IMR-90 (cell line): ENCODE results near the gene DCDC1. TPM values are rescaled to one million over a fixed set of nuclear protein-coding genes. Genes with fewer than 3 reads are reported as not detected.

ENCODE experiments used
- ATAC-seq: fragments of 200-7000 bp; cut with Tn5 transposase; 2 replicates; pipeline ENCODE4 v1.9.1; 2020; ENCODE audit warnings: low read depth, mild to moderate bottlenecking, moderate library complexity
- BruUV-seq: library from RNA; stranded (reverse); fragments of 400-500 nt; replicated peaks from 2 replicates; lab custom pipeline; 2021; lab: Mats Ljungman, UMichigan
- CTCF ChIA-PET: fragments of 300-600 bp; formaldehyde crosslinking; extraction: SDS; loops from one replicate; lab custom pipeline; 2021; ENCODE audit warnings: antibody characterized with exemption; lab: Yijun Ruan, JAX
- POLR2A ChIA-PET: fragments of 300-600 bp; sonication (Branson Sonifier 250); formaldehyde crosslinking; loops from one replicate; lab custom pipeline; 2022; ENCODE audit warnings: antibody characterized with exemption; ENCODE audit not compliant: unreplicated experiment; lab: Charles Lee
- DNase-seq: peaks from one replicate; pipeline ENCODE4 v3.0.0; 2013
- H2AFZ ChIP-seq: replicated peaks from 2 replicates; pipeline ENCODE3; 2013; ENCODE audit warnings: low read length, mild to moderate bottlenecking; ENCODE audit not compliant: poor library complexity
- H2AK5ac ChIP-seq: 2 replicates; pipeline ENCODE4 v1.6.1; 2013; ENCODE audit warnings: low read depth, low read length, inconsistent platforms
- H2AK9ac ChIP-seq: replicated peaks from 2 replicates; pipeline ENCODE3; 2013; ENCODE audit warnings: mild to moderate bottlenecking, low read depth, low read length, moderate library complexity; ENCODE audit not compliant: poor library complexity
- H2BK120ac ChIP-seq: 2 replicates; pipeline ENCODE4 v1.6.1; 2013; ENCODE audit warnings: low read depth, low read length, inconsistent platforms
- H2BK15ac ChIP-seq: 3 replicates; pipeline ENCODE4 v1.6.1; 2013; ENCODE audit warnings: low read depth, low read length, inconsistent platforms
- H2BK20ac ChIP-seq: 2 replicates; pipeline ENCODE4 v1.6.1; 2013; ENCODE audit warnings: low read depth, mild to moderate bottlenecking, inconsistent platforms, low read length, moderate library complexity
- H2BK5ac ChIP-seq: 2 replicates; pipeline ENCODE4 v1.6.1; 2013; ENCODE audit warnings: mild to moderate bottlenecking, low read depth, low read length, inconsistent platforms; ENCODE audit not compliant: poor library complexity, severe bottlenecking
- H3K14ac ChIP-seq: replicated peaks from 2 replicates; pipeline ENCODE4 v1.6.1; 2013; ENCODE audit warnings: low read depth, low read length, inconsistent platforms
- H3K18ac ChIP-seq: 2 replicates; pipeline ENCODE4 v1.6.1; 2013; ENCODE audit warnings: low read depth, low read length, control low read depth
- H3K23ac ChIP-seq: 2 replicates; pipeline ENCODE4 v1.6.1; 2013; ENCODE audit warnings: low read depth, low read length, inconsistent platforms
- H3K27ac ChIP-seq: 2 replicates; pipeline ENCODE4 v1.5.1; 2013; ENCODE audit warnings: mild to moderate bottlenecking, control low read depth, low read length; ENCODE audit not compliant: insufficient read depth
- H3K27me3 ChIP-seq: 2 replicates; pipeline ENCODE4 v1.6.1; 2013; ENCODE audit warnings: low read length; ENCODE audit not compliant: control insufficient read depth, insufficient read depth
- H3K36me3 ChIP-seq: 2 replicates; pipeline ENCODE4 v1.6.1; 2013; ENCODE audit warnings: low read length, mixed read lengths; ENCODE audit not compliant: control insufficient read depth, insufficient read depth
- H3K4ac ChIP-seq: 2 replicates; pipeline ENCODE4 v1.6.1; 2013; ENCODE audit warnings: low read depth, low read length, inconsistent platforms
- H3K4me1 ChIP-seq: 2 replicates; pipeline ENCODE4 v1.6.1; 2013; ENCODE audit warnings: low read length, mixed read lengths; ENCODE audit not compliant: control insufficient read depth, insufficient read depth
- H3K4me2 ChIP-seq: 2 replicates; pipeline ENCODE4 v1.6.1; 2013; ENCODE audit warnings: low read depth, mild to moderate bottlenecking, control low read depth, low read length, moderate library complexity
- H3K4me3 ChIP-seq: 2 replicates; pipeline ENCODE4 v1.5.1; 2013; ENCODE audit warnings: low read depth, mild to moderate bottlenecking, control low read depth, low read length, moderate library complexity; ENCODE audit not compliant: insufficient read depth
- H3K56ac ChIP-seq: 2 replicates; pipeline ENCODE4 v1.6.1; 2013; ENCODE audit warnings: low read length, inconsistent platforms; ENCODE audit not compliant: insufficient read depth; ENCODE audit errors: extremely low read depth
- H3K79me1 ChIP-seq, 2 experiments: 2 replicates each; pipeline ENCODE4 v1.6.1; 2013; ENCODE audit warnings: low read length in 2 of 2, inconsistent platforms in 1 of 2, low read depth in 1 of 2
- H3K9ac ChIP-seq: 2 replicates; pipeline ENCODE4 v1.6.1; 2013; ENCODE audit warnings: low read depth, low read length, control low read depth
- H3K9me1 ChIP-seq: 2 replicates; pipeline ENCODE4 v1.6.1; 2013; ENCODE audit warnings: low read length, inconsistent platforms; ENCODE audit not compliant: insufficient read depth
- H3K9me3 ChIP-seq: 2 replicates; pipeline ENCODE4 v1.6.1; 2013; ENCODE audit warnings: low read length; ENCODE audit not compliant: control insufficient read depth, insufficient read depth
- H4K20me1 ChIP-seq: 2 replicates; pipeline ENCODE4 v1.6.1; 2013; ENCODE audit warnings: low read length, inconsistent platforms; ENCODE audit not compliant: insufficient read depth
- H4K5ac ChIP-seq: 2 replicates; pipeline ENCODE4 v1.6.1; 2013; ENCODE audit warnings: mild to moderate bottlenecking, low read depth, low read length, control low read depth
- H4K8ac ChIP-seq, 2 experiments: 2 replicates each; pipeline ENCODE4 v1.6.1; 2013; ENCODE audit warnings: low read depth in 2 of 2, low read length in 2 of 2, control low read depth in 1 of 2, inconsistent platforms in 1 of 2
- H4K91ac ChIP-seq: 2 replicates; pipeline ENCODE4 v1.6.1; 2013; ENCODE audit warnings: low read depth, low read length, inconsistent platforms; ENCODE audit not compliant: insufficient read depth
- FOS ChIP-seq: fragments of 150-350 bp; IDR thresholded peaks from 2 replicates; pipeline ENCODE4 v1.6.1; 2016; ENCODE audit warnings: low read depth, low read length
- MAZ ChIP-seq: IDR thresholded peaks from 2 replicates; pipeline ENCODE4 v1.6.1; 2012; ENCODE audit warnings: low read depth, mild to moderate bottlenecking, low read length, improper control_type of control experiment, moderate library complexity, borderline replicate concordance
- MXI1 ChIP-seq: IDR thresholded peaks from 2 replicates; pipeline ENCODE4 v1.6.1; 2012; ENCODE audit warnings: low read depth, mild to moderate bottlenecking, low read length, moderate library complexity, borderline replicate concordance
- NFE2L2 ChIP-seq: fragments of 150-350 bp; IDR thresholded peaks from 2 replicates; pipeline ENCODE4 v1.6.1; 2016; ENCODE audit warnings: low read depth, mild to moderate bottlenecking, low read length
- RAD21 ChIP-seq: IDR thresholded peaks from 2 replicates; pipeline ENCODE4 v1.6.1; 2012; ENCODE audit warnings: low read length, improper control_type of control experiment
- RCOR1 ChIP-seq: IDR thresholded peaks from 2 replicates; pipeline ENCODE4 v1.6.1; 2012; ENCODE audit warnings: mild to moderate bottlenecking, low read length, improper control_type of control experiment; ENCODE audit not compliant: insufficient replicate concordance
- SMC3 ChIP-seq: fragments of 150-350 bp; IDR thresholded peaks from 2 replicates; pipeline ENCODE4 v1.6.1; 2016; ENCODE audit warnings: low read depth, mild to moderate bottlenecking, antibody characterized with exemption, low read length, moderate library complexity
- WGBS, 2 experiments: methylation state at CpG; one replicate each; pipeline versions ENCODE4 v1.1.5 to v1.1.7; 2013; ENCODE audit warnings: missing lambda C conversion rate in 2 of 2; ENCODE audit not compliant: insufficient read length in 1 of 2; ENCODE audit errors: extremely low coverage in 2 of 2; 5-methylcytosine and 5-hydroxymethylcytosine counted together
- dilution Hi-C: fragments of 300-500 bp; cut with HindIII; formaldehyde crosslinking; loops from one replicate; pipeline ENCODE4 v1.14.3; 2018; ENCODE audit warnings: low sequenced_read_pairs; ENCODE audit not compliant: unreplicated experiment
- in situ Hi-C: fragments of 300-500 bp; cut with MboI; formaldehyde crosslinking; loops from 3 replicates; pipeline ENCODE4 v1.14.3; 2019; ENCODE audit warnings: low sequenced_read_pairs, inconsistent platforms, mixed read lengths
- intact Hi-C: fragments of 100-400 bp; cut with micrococcal nuclease; formaldehyde crosslinking; loops from 2 replicates; pipeline ENCODE4 v1.10.0; 2022
- polyA plus RNA-seq, 3 experiments: library from polyadenylated mRNA; depleted of rRNA; stranded (reverse); fragments of >200 nt; gene quantifications; 2 replicates each; pipeline ENCODE4 v1.2.3, GENCODE V29; 2012; ENCODE audit warnings: low replicate concordance in 1 of 3
- total RNA-seq: library from RNA; depleted of rRNA; stranded (reverse); fragments of >200 nt; gene quantifications from 2 replicates; pipeline ENCODE4 v1.2.3, GENCODE V29; 2012
- TF ChIP-seq, protein P1 (sequence below): fragments of 150-350 bp; IDR thresholded peaks from 2 replicates; pipeline ENCODE4 v1.6.1; 2017; ENCODE audit warnings: mild to moderate bottlenecking, antibody characterized with exemption, low read length, low read depth

Gene DCDC1
- total and polyA plus RNA-seq, 2 of the 4 experiments (the other 2 are of a cell fraction): not detected

DNA sequence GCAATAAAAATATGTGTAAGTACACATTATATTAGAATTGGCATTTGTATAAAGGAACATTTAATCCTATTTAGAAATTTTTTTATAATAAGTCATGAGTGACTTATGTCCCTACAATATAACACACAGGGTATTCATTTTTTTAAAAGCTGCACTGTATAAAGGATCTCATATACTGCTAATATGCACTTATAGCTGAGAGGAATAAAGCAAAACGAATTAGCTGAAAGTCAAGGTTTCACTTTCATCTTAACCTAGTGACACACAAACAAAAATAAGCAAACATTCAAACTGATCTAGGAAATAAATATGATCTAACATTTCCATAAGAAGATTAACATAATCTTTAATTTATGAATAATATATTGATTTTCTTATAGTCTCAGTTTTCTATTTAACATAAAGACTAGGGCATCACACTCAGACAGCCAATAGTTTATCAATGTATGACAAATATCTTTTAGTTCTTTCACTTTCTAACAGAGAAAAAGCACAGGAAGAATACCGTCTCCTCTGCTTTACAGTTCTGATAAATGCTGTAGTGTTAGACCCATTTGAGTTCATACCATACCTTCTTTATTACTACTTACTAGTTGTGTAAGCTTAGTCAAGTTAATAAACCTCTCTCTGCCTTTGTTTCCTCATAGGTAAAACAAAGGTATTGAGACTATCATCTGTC, 42.9 kb downstream of the DCDC1 start:
- H3K4ac ChIP-seq: no peak overlapping the region
- CTCF ChIA-PET: no interaction called here
- H2AK9ac ChIP-seq: no peak overlapping the region

More for the DNA sequence above, 42.9 kb downstream of the DCDC1 start:
- ATAC-seq (no peak), DNase-seq (no peak)
- H3K4me2 ChIP-seq: no peak overlapping the region
- H4K91ac ChIP-seq: no peak overlapping the region
- H2BK120ac ChIP-seq: no peak overlapping the region
- no TSS peak for BruUV-seq
- no peak overlapping the region for H4K5ac ChIP-seq
- no peaks in the 10 kb centered on the region for H3K27me3 ChIP-seq
- H3K4me1 ChIP-seq: no peaks in the 10 kb centered on the region
- no peak overlapping the region for H2AFZ ChIP-seq
- H3K4me3 ChIP-seq: no peak overlapping the region
- H2BK20ac ChIP-seq: no peak overlapping the region
- no peak overlapping the region for H3K14ac ChIP-seq
- H3K9ac ChIP-seq: no peak overlapping the region
- WGBS, 2 experiments: no CpG with 5 or more reads among the region's 2 CpGs
- no peak for TF ChIP-seq SMC3
- TF ChIP-seq, protein P1, sequence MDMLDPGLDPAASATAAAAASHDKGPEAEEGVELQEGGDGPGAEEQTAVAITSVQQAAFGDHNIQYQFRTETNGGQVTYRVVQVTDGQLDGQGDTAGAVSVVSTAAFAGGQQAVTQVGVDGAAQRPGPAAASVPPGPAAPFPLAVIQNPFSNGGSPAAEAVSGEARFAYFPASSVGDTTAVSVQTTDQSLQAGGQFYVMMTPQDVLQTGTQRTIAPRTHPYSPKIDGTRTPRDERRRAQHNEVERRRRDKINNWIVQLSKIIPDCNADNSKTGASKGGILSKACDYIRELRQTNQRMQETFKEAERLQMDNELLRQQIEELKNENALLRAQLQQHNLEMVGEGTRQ: no peak
- TF ChIP-seq NFE2L2: no peak
- TF ChIP-seq FOS: no peak
- TF ChIP-seq RAD21: no peak
- no peak for TF ChIP-seq MAZ
- no peak for TF ChIP-seq MXI1
- no peak for TF ChIP-seq RCOR1
- intact Hi-C loops: loop anchor here (1.0 kb wide), 1 partner anchor 43 kb away; the partner anchor contains the start of genes DCDC1 and DNAJC24
- no peaks in the 10 kb centered on the region for H3K9me3 ChIP-seq
- H3K18ac ChIP-seq: no peak overlapping the region
- no peaks in the 10 kb centered on the region for H4K20me1 ChIP-seq
- POLR2A ChIA-PET: no interaction called here
- in situ Hi-C loops: no loop called here
- H2AK5ac ChIP-seq: no peak overlapping the region
- H3K79me1 ChIP-seq: no peaks in the 10 kb centered on the region
- no peak overlapping the region for H3K56ac ChIP-seq
- no peak overlapping the region for H3K23ac ChIP-seq
- no peak overlapping the region for H2BK5ac ChIP-seq
- no peak overlapping the region for H3K27ac ChIP-seq
- dilution Hi-C loops: no loop called here
- H4K8ac ChIP-seq: no peak overlapping the region
- no peaks in the 10 kb centered on the region for H3K9me1 ChIP-seq
- H2BK15ac ChIP-seq: no peak overlapping the region
- no peaks in the 10 kb centered on the region for H3K36me3 ChIP-seq
